GM21381 (cell line): Measurements from ENCODE around the gene HPGDS.

Source experiments
- ATAC-seq: cut with Tn5 transposase; IDR thresholded peaks from one replicate; pipeline ENCODE4 v1.9.1; 2021; ENCODE audit warnings: mild to moderate bottlenecking, moderate library complexity; ENCODE audit not compliant: unreplicated experiment

The HPGDS gene

GRCh38 chr4:94262163-94263016 is 80.2 kb downstream of the HPGDS start:
- no peak for ATAC-seq

GRCh38 chr4:94256828-94257227 is 85.8 kb downstream of the HPGDS start:
- no peak for ATAC-seq

GRCh38 chr4:94256144-94256783 is 86.4 kb downstream of the HPGDS start:
- no peak for ATAC-seq

GRCh38 chr4:94253036-94253435 is 89.6 kb downstream of the HPGDS start:
- no peak for ATAC-seq

- no peak for ATAC-seq
Measured at GRCh38 chr4:94251094-94251493, 91.5 kb downstream of the HPGDS start.
